RPMI8226 (cell line): Measurements from ENCODE around the gene DGCR6.
"Not testable (repeated sequence)": the region's sequence is repeated elsewhere in the genome, so short reads cannot be mapped to it uniquely, and the experiment has no call there.

Source experiments
- DNase-seq: peaks from one replicate; pipeline ENCODE4 v3.0.0-alpha.2; 2015

Gene DGCR6

GRCh38 chr22:18931905-18932652 is 26.0 kb downstream of the DGCR6 start:
- no peak for DNase-seq

GRCh38 chr22:18933914-18934313 is 27.8 kb downstream of the DGCR6 start:
- no peak for DNase-seq

GRCh38 chr22:18934688-18935087 is 28.6 kb downstream of the DGCR6 start:
- not testable (repeated sequence) for DNase-seq

GRCh38 chr22:18935889-18936529 is 29.9 kb downstream of the DGCR6 start, which contains the start of gene PRODH:
Gene PRODH (minus strand): TSS chr22:18936293. CDS start chr22:18936287, 6 bp downstream.
- no peak for DNase-seq

GRCh38 chr22:18938691-18939090 is 32.6 kb downstream of the DGCR6 start:
- not testable (repeated sequence) for DNase-seq

- DNase-seq: not testable (repeated sequence)
Observed at GRCh38 chr22:18947105-18947504, 41.0 kb downstream of the DGCR6 start.

- no peak for DNase-seq
Observed at GRCh38 chr22:18947905-18948304, 41.8 kb downstream of the DGCR6 start.

- DNase-seq: no peak
Observed at GRCh38 chr22:18950141-18950540, 44.0 kb downstream of the DGCR6 start.

- no peak for DNase-seq
Observed at GRCh38 chr22:18952022-18952421, 45.9 kb downstream of the DGCR6 start.

- not testable (repeated sequence) for DNase-seq
Observed at GRCh38 chr22:18953128-18953527, 47.0 kb downstream of the DGCR6 start.

GRCh38 chr22:18954303-18954989 is 48.3 kb downstream of the DGCR6 start:
- DNase-seq: peak; percentile 22

GRCh38 chr22:18954990-18955571 is 49.0 kb downstream of the DGCR6 start:
- no peak for DNase-seq

GRCh38 chr22:18955696-18956095 is 49.6 kb downstream of the DGCR6 start:
- no peak for DNase-seq

GRCh38 chr22:18956121-18956895 is 50.2 kb downstream of the DGCR6 start:
- DNase-seq: not testable (repeated sequence)

GRCh38 chr22:18956956-18957355 is 50.8 kb downstream of the DGCR6 start:
- DNase-seq: not testable (repeated sequence)

- not testable (repeated sequence) for DNase-seq
Observed at GRCh38 chr22:18957621-18958320, 51.7 kb downstream of the DGCR6 start.

GRCh38 chr22:18958321-18958705 is 52.2 kb downstream of the DGCR6 start:
- not testable (repeated sequence) for DNase-seq

- not testable (repeated sequence) for DNase-seq
Observed at GRCh38 chr22:18958738-18959137, 52.6 kb downstream of the DGCR6 start.

GRCh38 chr22:18959266-18959665 is 53.1 kb downstream of the DGCR6 start:
- not testable (repeated sequence) for DNase-seq

GRCh38 chr22:18959741-18960140 is 53.6 kb downstream of the DGCR6 start:
- DNase-seq: not testable (repeated sequence)

GRCh38 chr22:18960166-18960820 is 54.2 kb downstream of the DGCR6 start:
- not testable (repeated sequence) for DNase-seq
